ENCODE data around the gene FAM219B.
A peak's percentile ranks its signal among the peaks of the same experiment; 100 is the strongest.
"Not testable (repeated sequence)": the region's sequence is repeated elsewhere in the genome, so short reads cannot be mapped to it uniquely, and the experiment has no call there.

Gene FAM219B, protein sequence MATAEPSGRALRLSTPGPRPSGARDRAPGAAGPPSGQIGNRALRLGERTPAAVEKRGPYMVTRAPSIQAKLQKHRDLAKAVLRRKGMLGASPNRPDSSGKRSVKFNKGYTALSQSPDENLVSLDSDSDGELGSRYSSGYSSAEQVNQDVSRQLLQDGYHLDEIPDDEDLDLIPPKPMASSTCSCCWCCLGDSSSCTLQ

DNA sequence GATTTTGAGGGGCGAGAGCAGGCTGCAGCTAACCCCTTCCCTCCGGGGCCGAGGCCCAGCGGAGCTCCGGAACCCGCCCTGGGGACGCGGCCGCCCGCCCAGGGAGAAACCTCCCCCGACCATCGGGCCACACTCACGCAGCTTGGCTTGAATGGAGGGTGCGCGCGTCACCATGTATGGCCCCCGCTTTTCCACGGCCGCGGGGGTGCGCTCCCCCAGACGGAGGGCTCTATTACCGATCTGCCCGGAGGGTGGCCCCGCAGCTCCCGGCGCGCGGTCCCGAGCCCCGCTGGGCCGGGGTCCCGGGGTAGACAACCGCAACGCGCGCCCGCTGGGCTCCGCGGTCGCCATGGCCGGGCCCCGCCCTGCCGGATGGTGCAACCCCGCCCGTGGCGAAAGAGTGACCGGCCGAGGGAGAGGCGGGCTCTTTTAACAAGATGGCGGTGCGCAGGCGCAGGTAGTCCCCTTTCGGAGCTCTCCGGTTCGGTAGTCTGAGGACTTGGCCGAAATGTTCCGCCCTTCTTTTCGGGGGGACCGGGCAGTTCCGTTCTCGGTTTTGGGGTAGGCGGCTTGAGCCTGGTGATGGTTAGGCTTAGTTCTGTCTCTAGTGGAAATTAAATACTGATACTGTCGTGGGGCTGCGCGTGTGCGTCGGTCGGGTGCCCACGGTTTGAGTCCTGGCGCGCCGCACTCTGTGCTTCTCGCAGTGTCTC, at the start of gene FAM219B:
FAM219B (minus strand) TSS at position 402 of the 713 bp plus-strand sequence; CDS start at position 351, 51 bp downstream.
- Histone ChIP-seq H3K27ac (peak within 1 kb of the TSS; percentile 84 to 99 (median 96)), H3K4me3 (peak within 1 kb of the TSS; percentile 64 to 94 (median 88))

DNA sequence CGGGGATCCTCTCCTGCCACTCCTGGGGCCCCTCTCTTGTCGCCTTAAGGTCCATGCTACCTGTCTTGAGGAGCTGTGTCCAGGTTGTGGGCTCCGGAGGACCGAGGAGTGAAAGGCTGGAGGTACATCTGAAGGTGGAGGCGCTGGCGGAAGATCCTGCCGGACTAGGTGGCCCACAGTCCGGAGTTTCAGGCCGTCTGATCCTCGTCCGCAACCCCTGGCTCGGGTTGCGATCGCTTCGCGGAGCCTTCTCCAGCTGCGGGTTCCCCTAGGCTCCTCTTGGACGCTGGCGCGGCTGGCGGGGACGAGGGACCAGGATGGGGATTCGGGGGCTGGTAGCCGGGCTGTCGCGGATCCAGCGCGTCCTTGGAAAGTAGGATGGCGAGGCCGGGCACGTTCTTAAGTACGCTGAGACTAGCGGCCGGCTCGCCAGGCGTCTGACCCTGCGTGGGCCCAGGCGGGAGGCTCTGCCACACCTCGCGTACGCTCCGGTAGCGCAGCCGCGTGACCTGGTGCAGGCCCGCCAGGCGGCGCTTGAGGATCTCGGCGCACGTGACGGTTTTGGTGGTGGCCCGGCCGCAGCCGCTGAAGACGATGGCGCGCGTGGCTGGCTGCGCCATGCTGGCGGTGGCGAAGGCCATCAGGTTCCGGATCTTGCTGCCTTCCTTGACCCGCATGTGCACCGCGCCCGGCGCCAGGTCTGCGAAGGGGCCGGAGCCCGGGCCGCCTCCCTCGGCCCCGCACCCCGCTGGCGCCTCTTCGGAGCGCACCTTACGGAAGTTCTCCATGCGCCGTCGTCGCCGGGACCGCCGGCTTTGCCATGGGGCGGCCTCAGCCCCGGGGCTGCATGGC, 49.4 kb upstream of the FAM219B start:
- Histone ChIP-seq H3K4me3 (peak overlapping the region; percentile 39 to 64 (median 58)), H3K27ac (peak overlapping the region; percentile 25 to 84 (median 65))

DNA sequence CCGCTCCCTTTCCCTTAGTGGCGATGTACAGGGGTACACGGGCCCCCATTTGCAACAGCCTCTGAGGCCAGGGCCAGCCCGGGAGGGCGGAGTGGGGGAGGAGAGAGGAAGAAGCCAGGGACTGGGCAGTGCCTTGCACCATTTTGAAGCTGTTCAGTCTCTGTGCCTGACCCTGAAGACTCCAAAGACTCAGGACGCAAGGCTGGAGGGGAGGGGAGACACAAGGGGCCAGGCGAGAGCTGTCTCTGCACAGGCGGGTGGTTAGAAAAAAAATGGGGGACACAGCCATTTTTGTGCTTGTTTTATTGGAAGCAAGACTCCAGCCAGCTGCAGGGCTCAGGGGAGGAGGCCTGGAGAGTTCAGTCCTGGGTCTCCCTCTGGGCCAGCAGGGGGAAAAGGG, 48.4 kb upstream of the FAM219B start:
- Histone ChIP-seq H3K27ac (no peak overlapping the region), H3K4me3 (peak overlapping the region in 1 of 7 experiments; percentile 50)

DNA sequence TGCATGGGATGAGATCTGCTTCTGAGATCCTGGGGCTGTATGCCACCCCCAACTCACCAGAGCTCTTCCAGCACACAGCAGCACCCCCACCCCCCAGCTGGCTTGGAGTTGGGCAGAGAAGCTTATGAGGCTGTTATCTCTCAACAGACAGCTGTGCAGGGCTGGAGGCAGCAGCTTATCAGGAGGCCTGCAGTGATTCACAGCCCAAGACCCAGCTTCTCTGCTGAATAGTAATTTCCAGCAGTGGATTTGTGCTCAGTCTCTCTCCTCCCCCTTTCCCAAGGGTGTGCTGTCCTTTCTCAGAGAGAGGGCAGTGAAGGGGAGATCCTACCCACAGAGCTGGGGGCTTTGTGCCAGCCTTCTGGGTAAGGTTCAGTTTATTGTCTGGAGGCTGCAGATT, 47.9 kb upstream of the FAM219B start:
- H3K4me3 ChIP-seq: no peak overlapping the region
- no peak overlapping the region for H3K27ac ChIP-seq

DNA sequence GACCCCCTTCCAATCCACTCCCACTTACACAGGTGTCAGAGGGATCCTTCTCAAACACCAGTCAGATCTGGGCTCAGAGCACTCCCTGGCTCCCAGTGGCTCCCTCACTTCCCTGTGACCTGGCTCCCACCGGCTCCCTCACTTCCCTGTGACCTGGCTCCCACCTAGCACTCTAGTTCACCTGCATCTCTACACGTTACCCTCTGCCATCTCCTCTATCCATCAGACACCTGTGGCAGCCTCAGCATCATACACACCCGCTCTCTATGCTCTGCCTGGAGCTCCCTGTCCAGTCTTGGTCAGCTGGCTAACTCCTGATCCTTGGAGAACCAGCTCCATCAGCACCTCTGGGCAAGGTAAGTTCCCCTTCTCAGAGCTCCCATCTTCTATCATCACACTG, 44.4 kb upstream of the FAM219B start:
- Histone ChIP-seq H3K4me3 (no peak overlapping the region), H3K27ac (no peak overlapping the region)

DNA sequence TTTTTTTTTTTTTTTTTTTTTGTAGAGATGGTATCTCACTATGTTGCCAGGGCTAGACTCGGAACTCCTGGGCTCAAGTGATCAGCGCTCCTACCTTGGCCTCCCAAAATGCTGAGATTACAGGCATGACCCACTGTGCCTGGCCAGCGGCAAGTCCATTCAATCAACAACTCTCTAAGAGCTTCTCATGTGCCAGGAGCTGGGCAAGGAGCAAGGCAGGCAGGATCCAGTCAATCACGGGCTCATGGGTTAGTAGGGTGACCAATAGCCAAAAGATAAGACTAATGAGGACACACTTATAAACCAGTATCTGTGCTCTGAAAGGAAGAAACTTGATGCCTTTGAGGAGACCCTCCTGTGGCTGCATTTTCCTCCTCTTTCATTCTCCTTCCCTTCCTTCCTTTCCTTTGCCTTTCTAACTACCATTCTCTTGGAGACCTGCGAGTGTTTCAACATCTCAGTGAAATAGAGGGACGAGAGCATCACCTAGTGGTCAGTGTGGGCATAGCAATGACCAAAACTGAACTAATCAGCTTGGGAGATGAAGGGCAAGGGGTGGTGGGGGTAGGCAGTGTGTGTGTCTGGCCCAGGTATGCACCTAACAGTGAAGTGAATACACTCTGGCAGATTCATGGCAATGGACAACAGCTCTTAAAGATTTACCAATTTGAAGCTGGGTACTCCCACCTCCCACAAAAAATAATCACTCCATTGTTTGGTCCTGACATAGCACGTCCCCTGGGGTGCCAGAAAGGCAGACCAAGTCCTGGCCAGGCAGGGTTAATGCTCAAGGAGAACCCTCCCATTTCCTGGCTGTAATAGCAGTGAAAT, 43.6 kb upstream of the FAM219B start:
- Histone ChIP-seq H3K4me3 (no peak overlapping the region), H3K27ac (peak overlapping the region in 1 of 21 experiments; percentile 1)

DNA sequence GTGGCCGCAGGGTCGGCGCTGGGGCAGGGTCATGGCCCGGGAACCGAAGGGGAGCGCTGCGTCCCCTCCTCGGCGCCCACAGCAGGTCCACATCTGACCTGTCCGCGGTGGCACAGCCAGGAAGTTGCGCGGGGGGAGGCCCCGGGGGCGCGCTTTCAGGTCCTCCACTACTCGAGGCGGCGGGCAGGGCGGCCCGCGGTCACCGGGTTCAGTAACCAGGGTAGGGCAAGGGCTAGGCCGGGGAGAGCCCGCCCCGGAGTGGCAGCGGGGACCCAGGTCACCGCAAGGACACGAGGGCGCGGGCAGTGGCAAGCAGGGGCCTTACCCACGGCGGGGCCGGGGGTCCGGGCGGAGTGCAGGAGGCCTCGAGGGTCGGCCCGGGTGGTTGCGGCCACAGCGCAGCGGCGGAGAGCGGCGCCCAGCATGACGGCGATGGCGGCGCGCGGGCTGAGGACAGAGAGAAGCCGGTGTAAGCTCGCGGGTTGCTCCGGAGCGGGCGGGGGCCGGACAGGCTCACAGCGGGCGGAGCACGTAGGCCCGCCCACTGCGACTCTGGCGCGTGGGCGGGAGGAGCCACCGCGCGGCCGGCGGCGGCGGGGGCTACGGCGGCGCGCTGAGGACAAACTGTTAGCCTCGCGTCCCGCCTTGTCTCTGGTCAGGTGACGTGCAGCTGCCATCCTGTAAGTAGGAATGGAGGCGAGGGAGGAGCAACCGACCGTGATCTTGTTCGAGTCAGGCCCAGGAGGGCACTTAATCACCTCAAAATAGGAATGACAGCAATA, 31.1 kb upstream of the FAM219B start, which contains the start of gene COX5A:
COX5A (minus strand) TSS at position 484 of the 782 bp plus-strand sequence; CDS start at position 425, 59 bp downstream.
- H3K4me3 ChIP-seq: peak within 1 kb of the TSS; percentile 70 to 100 (median 80)
- H3K27ac ChIP-seq: peak within 1 kb of the TSS; percentile 75 to 98 (median 94)

DNA sequence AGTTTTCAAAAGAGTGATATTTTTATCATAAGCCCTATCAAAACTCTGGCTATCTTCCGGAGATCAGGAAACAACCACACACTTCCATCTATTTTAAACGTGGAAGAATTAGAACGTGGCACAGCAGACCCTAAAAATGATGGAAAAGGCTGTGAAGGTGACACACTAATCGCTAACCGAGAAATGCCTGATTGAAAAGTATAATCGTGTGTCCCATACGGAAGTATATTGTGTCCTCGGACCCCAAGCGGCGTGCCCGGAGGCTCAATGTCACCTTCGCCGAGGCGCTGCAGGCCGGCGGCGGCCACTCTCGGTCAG, 30.6 kb upstream of the FAM219B start:
- peak overlapping the region; percentile 75 to 98 (median 94) for H3K27ac ChIP-seq
- peak overlapping the region; percentile 70 to 100 (median 80) for H3K4me3 ChIP-seq

DNA sequence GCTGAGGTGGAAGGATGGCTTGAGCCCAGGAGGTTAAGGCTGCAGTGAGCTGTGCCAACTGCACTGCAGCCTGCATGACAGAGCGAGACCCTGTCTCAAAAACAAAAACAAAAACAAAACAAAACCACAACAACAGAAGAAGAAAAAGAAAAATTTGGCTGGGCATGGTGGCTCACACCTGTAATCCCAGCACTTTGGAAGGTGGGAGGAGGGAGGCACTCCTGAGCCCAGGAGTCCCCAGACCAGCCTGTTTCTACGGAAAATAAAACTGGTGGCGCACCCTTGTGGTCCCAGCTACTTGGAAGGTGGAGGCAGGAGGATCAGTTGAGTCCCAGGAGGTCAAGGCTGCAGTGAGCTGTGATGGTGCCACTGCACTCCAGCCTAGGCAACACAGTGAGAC, 28.5 kb upstream of the FAM219B start:
- H3K27ac ChIP-seq: peak overlapping the region in 1 of 21 experiments; percentile 17
- H3K4me3 ChIP-seq: not testable (repeated sequence)

DNA sequence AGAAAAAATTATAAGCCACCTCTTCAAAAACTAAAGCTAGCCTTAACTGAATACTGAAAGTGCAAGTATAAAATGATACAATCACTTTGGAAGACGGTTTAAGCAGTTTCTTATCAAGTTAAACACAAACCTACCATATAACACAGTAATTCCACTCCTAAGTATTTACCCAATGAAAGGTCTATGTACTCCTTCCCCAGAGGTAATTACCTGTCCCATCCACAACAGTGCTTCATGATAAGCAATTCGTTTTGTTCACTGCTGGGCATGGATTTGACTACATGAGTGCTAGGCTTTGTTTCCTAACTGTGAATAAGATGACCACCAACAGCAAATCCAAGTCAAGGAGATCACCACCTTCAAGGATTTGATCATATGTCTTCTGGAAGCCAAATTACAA, 26.9 kb upstream of the FAM219B start:
- no peak overlapping the region for H3K27ac ChIP-seq
- no peak overlapping the region for H3K4me3 ChIP-seq

DNA sequence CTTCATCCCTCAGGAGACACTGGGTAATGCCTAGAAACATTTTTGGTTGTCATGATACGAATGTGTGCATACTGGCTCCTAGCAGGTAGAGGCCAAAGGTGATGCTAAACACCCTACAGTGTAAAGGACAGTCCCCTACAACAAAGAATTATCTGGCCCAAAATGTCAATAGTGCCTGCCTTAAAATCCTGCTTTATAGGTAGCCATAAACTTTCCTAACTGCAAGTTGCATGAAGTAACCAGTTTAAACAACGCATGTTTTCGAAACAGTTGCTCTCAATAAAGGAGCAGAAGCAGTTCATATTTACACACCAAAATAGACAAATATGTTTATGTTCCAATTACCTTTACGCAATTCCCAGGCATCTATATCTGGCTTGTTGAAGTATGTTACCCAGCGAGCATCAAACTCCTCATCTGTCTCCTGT, 22.1 kb upstream of the FAM219B start:
- Histone ChIP-seq H3K27ac (no peak overlapping the region), H3K4me3 (no peak overlapping the region)

DNA sequence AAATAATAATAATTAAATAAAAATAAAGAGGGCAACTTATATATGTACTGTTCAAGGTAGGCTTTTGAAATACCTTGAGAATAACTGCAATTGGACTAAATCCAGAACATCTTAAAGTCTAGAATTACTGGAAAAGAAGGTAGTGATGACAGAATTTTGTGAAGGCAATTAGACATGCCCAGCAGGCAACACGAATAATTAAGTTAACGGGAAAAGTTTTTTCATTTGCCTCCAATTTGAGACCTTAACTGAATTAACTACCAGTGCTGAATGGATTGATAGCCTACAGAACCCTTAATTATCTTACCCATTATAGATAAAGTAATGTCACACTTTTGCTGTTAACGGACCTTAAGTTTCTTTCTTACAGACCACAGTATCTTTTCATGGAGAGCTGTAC, 17.9 kb upstream of the FAM219B start:
- H3K4me3 ChIP-seq: no peak overlapping the region
- no peak overlapping the region for H3K27ac ChIP-seq

DNA sequence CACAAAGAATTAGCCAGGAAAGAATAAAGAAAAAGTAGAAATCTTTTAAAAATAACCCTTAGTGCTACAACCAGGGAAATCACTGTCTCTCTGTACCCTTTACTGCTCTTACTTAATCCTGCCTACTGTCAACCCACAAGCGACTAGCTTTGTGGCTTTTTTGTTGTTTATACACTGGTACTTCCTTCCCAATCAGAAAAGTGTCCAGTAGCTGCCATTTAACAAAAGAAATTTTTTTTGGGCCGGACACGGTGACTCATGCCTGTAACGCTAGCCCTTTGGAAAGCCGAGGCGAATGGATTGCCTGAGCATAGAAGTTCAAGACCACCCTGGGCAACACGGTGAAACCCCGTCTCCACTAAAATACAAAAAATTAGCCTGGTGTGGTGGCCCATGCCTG, 13.8 kb upstream of the FAM219B start:
- H3K27ac ChIP-seq: no peak overlapping the region
- H3K4me3 ChIP-seq: no peak overlapping the region

DNA sequence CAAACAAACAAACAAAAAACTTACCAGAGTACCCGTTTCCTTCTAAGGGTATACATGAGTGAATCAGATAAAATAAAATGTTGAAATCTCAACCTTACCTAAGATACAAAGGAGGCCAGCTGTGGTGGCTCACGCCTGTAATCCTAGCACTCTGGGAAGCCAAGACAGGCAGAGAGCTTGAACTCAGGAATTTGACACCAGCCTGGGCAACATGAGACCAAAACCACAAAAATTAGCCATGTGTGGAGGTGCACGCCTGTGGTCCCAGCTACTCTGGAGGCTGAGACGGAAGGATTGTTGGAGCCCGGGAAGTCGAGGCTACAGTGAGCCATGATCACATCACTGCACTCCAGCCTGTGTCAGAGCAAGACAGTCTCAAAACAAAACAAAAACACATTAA, 11.0 kb upstream of the FAM219B start:
- no peak overlapping the region for H3K4me3 ChIP-seq
- no peak overlapping the region for H3K27ac ChIP-seq

DNA sequence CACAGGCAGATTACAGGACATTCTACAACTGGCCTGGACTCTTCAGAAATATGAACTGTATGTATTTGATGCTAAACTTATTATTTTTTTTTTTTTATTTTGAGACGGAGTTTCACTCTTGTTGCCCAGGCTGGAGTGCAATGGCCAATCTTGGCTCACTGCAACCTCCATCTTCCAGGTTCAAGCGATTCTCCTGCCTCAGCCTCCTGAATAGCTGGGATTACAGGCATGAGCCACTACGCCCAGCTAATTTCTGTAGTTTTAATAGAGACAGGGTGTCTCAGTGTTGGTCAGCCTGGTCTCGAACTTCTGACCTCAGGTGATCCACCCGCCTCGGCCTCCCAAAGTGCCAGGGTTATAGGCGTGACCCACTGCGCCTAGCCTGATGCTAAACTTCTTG, 7.1 kb upstream of the FAM219B start:
- not testable (repeated sequence) for H3K27ac ChIP-seq

DNA sequence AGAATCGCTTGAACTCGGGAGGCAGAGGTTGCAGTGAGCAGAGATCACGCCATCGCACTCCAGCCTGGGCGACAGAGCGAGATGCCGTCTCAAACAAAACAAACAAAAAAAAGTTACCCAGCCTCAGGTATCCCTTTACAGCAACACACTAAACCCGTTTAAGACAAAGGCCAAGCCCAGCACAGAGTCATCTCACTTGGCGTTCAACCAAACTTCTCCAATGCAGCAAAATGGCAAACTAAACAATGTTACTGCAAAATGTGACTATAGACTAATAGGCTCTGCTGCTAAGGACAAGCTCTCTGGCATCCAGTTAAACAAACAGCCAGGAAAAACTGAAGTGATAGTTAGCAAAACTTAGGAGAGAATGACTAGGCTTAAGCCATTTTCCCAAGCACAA, 6.4 kb upstream of the FAM219B start:
- Histone ChIP-seq H3K4me3 (no peak overlapping the region), H3K27ac (no peak overlapping the region)

More for the DNA sequence above, 7.1 kb upstream of the FAM219B start:
- H3K4me3 ChIP-seq: not testable (repeated sequence)

DNA sequence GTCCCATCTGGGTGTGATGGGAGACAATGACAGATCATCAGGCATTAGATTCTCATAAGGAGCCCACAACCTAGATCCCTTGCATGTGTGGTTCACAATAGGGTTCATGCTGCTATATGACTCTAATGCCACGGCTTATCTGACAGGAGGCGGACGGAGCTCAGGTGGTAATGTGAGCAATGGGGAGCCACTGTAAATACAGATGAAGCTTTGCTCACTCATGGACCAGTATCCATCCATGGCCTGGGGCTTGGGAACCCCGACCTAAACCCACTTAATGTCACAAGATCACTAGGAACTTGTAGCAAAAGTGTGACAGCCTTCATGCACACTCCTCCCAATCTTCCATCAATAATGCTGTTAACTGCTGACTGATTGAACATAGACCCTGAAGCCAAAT, 2.0 kb upstream of the FAM219B start:
- no peak overlapping the region for H3K27ac ChIP-seq

DNA sequence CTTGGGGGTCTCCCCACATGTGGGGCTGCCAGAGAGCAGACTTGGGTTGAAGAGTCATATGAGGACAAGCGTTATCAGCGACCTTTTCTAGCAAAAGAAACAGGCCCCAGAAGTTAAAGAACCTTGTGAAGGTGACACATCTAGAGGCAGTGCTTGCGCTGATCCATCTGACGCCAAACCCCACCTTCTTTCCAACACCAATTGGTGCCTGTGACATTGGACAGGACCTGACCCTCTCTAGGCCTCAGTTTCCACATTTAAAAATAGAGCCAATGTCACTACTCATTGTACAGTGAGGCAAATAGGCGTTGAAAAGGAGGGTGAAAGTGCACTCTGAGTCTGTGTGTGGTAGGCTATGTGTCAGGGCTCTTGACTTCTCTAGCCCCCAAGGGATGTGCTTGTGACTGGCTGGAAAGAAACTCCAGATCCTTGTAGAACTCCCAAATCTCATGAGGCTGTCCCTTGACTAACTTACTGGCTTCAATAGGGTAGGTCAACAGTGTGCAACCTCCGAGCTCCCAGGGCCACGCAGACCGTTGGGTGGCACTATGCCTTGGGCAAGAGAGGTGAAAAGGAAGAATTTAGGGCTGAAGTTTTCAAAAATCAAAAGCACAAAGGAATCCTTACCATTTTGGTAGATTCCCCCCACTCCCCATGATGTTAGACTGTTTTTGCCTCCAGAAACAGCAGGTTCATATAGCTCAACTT, 666 bp upstream of the FAM219B start:
- H3K27ac ChIP-seq: peak overlapping the region in 20 of 21 experiments; percentile 84 to 99 (median 96)
- H3K4me3 ChIP-seq: peak overlapping the region; percentile 64 to 94 (median 88)

More for the DNA sequence above, 2.0 kb upstream of the FAM219B start:
- no peak overlapping the region for H3K4me3 ChIP-seq
